Neural progenitor cell (in vitro differentiated cells): Measurements from ENCODE around the gene USP51. TPM values are rescaled to one million over a fixed set of nuclear protein-coding genes. Genes with fewer than 3 reads are reported as not detected.
A peak's percentile ranks its signal among the peaks of the same experiment; 100 is the strongest.

Experiments
- DNase-seq: peaks from one replicate; pipeline ENCODE4 v3.0.0-alpha.2; 2016; ENCODE audit warnings: low spot score
- H2AFZ ChIP-seq: fragments of 200-600 bp; sonication (generic); replicated peaks from 2 replicates; pipeline ENCODE4 v1.6.1; 2016; ENCODE audit warnings: antibody characterized with exemption
- H3F3A ChIP-seq: fragments of 200-600 bp; sonication (generic); 2 replicates; pipeline ENCODE4 v1.6.1; 2016; ENCODE audit warnings: antibody characterized with exemption, low read depth
- H3K27ac ChIP-seq: fragments of 200-600 bp; sonication (generic); 2 replicates; pipeline ENCODE4 v1.5.1; 2016; ENCODE audit warnings: mild to moderate bottlenecking
- H3K27me3 ChIP-seq: fragments of 200-600 bp; sonication (generic); 2 replicates; pipeline ENCODE4 v1.6.1; 2016; ENCODE audit warnings: mild to moderate bottlenecking, moderate library complexity
- H3K36me3 ChIP-seq: fragments of 200-600 bp; sonication (generic); 2 replicates; pipeline ENCODE4 v1.5.1; 2016
- H3K4me1 ChIP-seq: fragments of 200-600 bp; sonication (generic); 2 replicates; pipeline ENCODE4 v1.6.1; 2016; ENCODE audit warnings: mixed run types
- H3K4me2 ChIP-seq: fragments of 200-600 bp; sonication (generic); 2 replicates; pipeline ENCODE4 v1.6.1; 2016
- H3K4me3 ChIP-seq: fragments of 200-600 bp; sonication (generic); 2 replicates; pipeline ENCODE4 v1.5.1; 2016
- H3K79me2 ChIP-seq: fragments of 200-600 bp; sonication (generic); 2 replicates; pipeline ENCODE4 v1.6.1; 2016; ENCODE audit warnings: low read depth
- H3K9ac ChIP-seq: fragments of 200-600 bp; sonication (generic); 2 replicates; pipeline ENCODE4 v1.6.1; 2016
- H3K9me3 ChIP-seq: fragments of 200-600 bp; sonication (generic); 2 replicates; pipeline ENCODE4 v1.5.1; 2016; ENCODE audit warnings: low read depth
- H4K20me1 ChIP-seq: fragments of 200-600 bp; sonication (generic); 2 replicates; pipeline ENCODE4 v1.6.1; 2016; ENCODE audit warnings: low read depth
- H3K27ac Mint-ChIP-seq: 3 replicates; pipeline ENCODE4 v1.8.0; 2021; ENCODE audit warnings: mixed read lengths
- H3K27me3 Mint-ChIP-seq: 2 replicates; pipeline ENCODE4 v1.8.0; 2022; ENCODE audit warnings: low read depth, mild to moderate bottlenecking, inconsistent platforms, moderate library complexity, mixed read lengths; ENCODE audit not compliant: insufficient read depth
- H3K36me3 Mint-ChIP-seq: 3 replicates; pipeline ENCODE4 v1.8.0; 2021; ENCODE audit warnings: mixed read lengths
- H3K4me1 Mint-ChIP-seq: 3 replicates; pipeline ENCODE4 v1.8.0; 2021; ENCODE audit warnings: mixed read lengths
- H3K4me3 Mint-ChIP-seq: 3 replicates; pipeline ENCODE4 v1.8.0; 2021; ENCODE audit warnings: mild to moderate bottlenecking, moderate library complexity, mixed read lengths
- H3K9me3 Mint-ChIP-seq: 3 replicates; pipeline ENCODE4 v1.8.0; 2020; ENCODE audit warnings: mixed read lengths
- CTCF ChIP-seq: fragments of 200-600 bp; sonication (generic); IDR thresholded peaks from 2 replicates; pipeline ENCODE4 v1.5.1; 2017; ENCODE audit warnings: antibody characterized with exemption, mild to moderate bottlenecking
- EZH2 ChIP-seq: fragments of 200-600 bp; sonication (generic); IDR thresholded peaks from 2 replicates; pipeline ENCODE4 v1.6.1; 2017; ENCODE audit warnings: antibody characterized with exemption, mild to moderate bottlenecking, moderate library complexity
- EZH2phosphoT487 ChIP-seq: fragments of 200-600 bp; sonication (generic); IDR thresholded peaks from 2 replicates; pipeline ENCODE4 v1.6.1; 2017; ENCODE audit warnings: antibody characterized with exemption
- total RNA-seq: library from RNA; depleted of rRNA; stranded (reverse); fragments of >200 nt; gene quantifications from 2 replicates; pipeline ENCODE4 v1.2.3, GENCODE V29; 2015; ENCODE audit warnings: low replicate concordance

USP51 gene
- total RNA-seq, 1 donor from 2014 or later = 8.6 TPM

- no peaks in the 10 kb centered on the region for H3K9me3 ChIP-seq
- H3K79me2 ChIP-seq = no peaks in the 10 kb centered on the region
- H3K27ac Mint-ChIP-seq = no peak overlapping the region
- H3K36me3 ChIP-seq = no peaks in the 10 kb centered on the region
- peak overlapping the region; percentile 81 for H3K4me3 Mint-ChIP-seq
- peak overlapping the region; percentile 61 for H3K4me3 ChIP-seq
- H3K9me3 Mint-ChIP-seq = peaks cover 6% of the 10 kb centered on the region
- peaks cover 19% of the 10 kb centered on the region for H3F3A ChIP-seq
- TF ChIP-seq EZH2 = no peak
- no peak for TF ChIP-seq EZH2phosphoT487
- no peak for TF ChIP-seq CTCF
- H3K4me1 Mint-ChIP-seq = peaks cover 18% of the 10 kb centered on the region
- peaks cover 3% of the 10 kb centered on the region for H3K36me3 Mint-ChIP-seq
- no peaks in the 10 kb centered on the region for H3K27me3 ChIP-seq
- no peaks in the 10 kb centered on the region for H4K20me1 ChIP-seq
- H3K27ac ChIP-seq = no peak overlapping the region
- no peak for DNase-seq
- peak overlapping the region; percentile 80 for H3K4me2 ChIP-seq
- peaks cover 3% of the 10 kb centered on the region for H3K4me1 ChIP-seq
- H2AFZ ChIP-seq = no peak overlapping the region
- H3K27me3 Mint-ChIP-seq = peaks cover 3% of the 10 kb centered on the region
- no peak overlapping the region for H3K9ac ChIP-seq
Observed at GRCh38 chrX:55488006-55488592, 1.5 kb downstream of the USP51 start.

- Histone ChIP-seq H4K20me1 (no peaks in the 10 kb centered on the region), H3K4me1 (peaks cover 3% of the 10 kb centered on the region), H3K9me3 (no peaks in the 10 kb centered on the region), H2AFZ (no peak overlapping the region), H3K36me3 (no peaks in the 10 kb centered on the region), H3K27me3 (no peaks in the 10 kb centered on the region), H3F3A (peaks cover 19% of the 10 kb centered on the region), H3K4me3 (no peak overlapping the region), H3K79me2 (no peaks in the 10 kb centered on the region), H3K27ac (no peak overlapping the region), H3K9ac (no peak overlapping the region), H3K4me2 (no peak overlapping the region)
- peaks cover 6% of the 10 kb centered on the region for H3K9me3 Mint-ChIP-seq
- peaks cover 3% of the 10 kb centered on the region for H3K27me3 Mint-ChIP-seq
- H3K27ac Mint-ChIP-seq = no peak overlapping the region
- H3K4me3 Mint-ChIP-seq = no peak overlapping the region
- peaks cover 18% of the 10 kb centered on the region for H3K4me1 Mint-ChIP-seq
- no peak for TF ChIP-seq EZH2
- no peak for TF ChIP-seq CTCF
- no peak for TF ChIP-seq EZH2phosphoT487
- DNase-seq = no peak
- H3K36me3 Mint-ChIP-seq = peaks cover 3% of the 10 kb centered on the region
Observed at GRCh38 chrX:55487143-55487542, 2.5 kb downstream of the USP51 start.

- Histone ChIP-seq H3K9ac (no peak overlapping the region), H3K27me3 (no peaks in the 10 kb centered on the region), H4K20me1 (no peaks in the 10 kb centered on the region), H2AFZ (no peak overlapping the region), H3K4me3 (no peak overlapping the region), H3K4me1 (peaks cover 3% of the 10 kb centered on the region), H3F3A (peaks cover 19% of the 10 kb centered on the region), H3K36me3 (no peaks in the 10 kb centered on the region), H3K79me2 (no peaks in the 10 kb centered on the region), H3K27ac (no peak overlapping the region), H3K4me2 (no peak overlapping the region), H3K9me3 (no peaks in the 10 kb centered on the region)
- no peak overlapping the region for H3K4me3 Mint-ChIP-seq
- H3K9me3 Mint-ChIP-seq = peaks cover 8% of the 10 kb centered on the region
- no peak for DNase-seq
- peaks cover 18% of the 10 kb centered on the region for H3K4me1 Mint-ChIP-seq
- peaks cover 3% of the 10 kb centered on the region for H3K36me3 Mint-ChIP-seq
- no peak overlapping the region for H3K27ac Mint-ChIP-seq
- no peak for TF ChIP-seq EZH2
- no peak for TF ChIP-seq CTCF
- TF ChIP-seq EZH2phosphoT487 = no peak
- peaks cover 3% of the 10 kb centered on the region for H3K27me3 Mint-ChIP-seq
Observed at GRCh38 chrX:55486736-55487135, 2.9 kb downstream of the USP51 start.
